ENCODE measurements around the gene PRKRA.

Gene PRKRA

GRCh38 chr2:178469219-178469849, 18.4 kb upstream of the PRKRA start:
- H3K79me2 ChIP-seq (ENCODE audit: control insufficient read depth, insufficient read depth, low read length, unreplicated experiment), result no peaks in the 10 kb centered on the region
- no peak overlapping the region for H3K4me3 ChIP-seq (ENCODE audit: low read depth, low read length)
- peaks cover 4% of the 10 kb centered on the region for H3K36me3 ChIP-seq (ENCODE audit: insufficient read depth, low read length)
- H2AFZ ChIP-seq (ENCODE audit: low read length, unreplicated experiment), result no peak overlapping the region
- no peaks in the 10 kb centered on the region for H3K4me1 ChIP-seq (ENCODE audit: control insufficient read depth, insufficient read depth, low read length, unreplicated experiment)
- H3K27me3 ChIP-seq (ENCODE audit: insufficient read depth, low read length), result no peaks in the 10 kb centered on the region
- no peak overlapping the region for H3K27ac ChIP-seq (ENCODE audit: low read depth, low read length)

GRCh38 chr2:178457390-178457886, 6.5 kb upstream of the PRKRA start:
- peaks cover 3% of the 10 kb centered on the region for H3K4me1 ChIP-seq (ENCODE audit: control insufficient read depth, insufficient read depth, low read length, unreplicated experiment)
- no peaks in the 10 kb centered on the region for H3K79me2 ChIP-seq (ENCODE audit: control insufficient read depth, insufficient read depth, low read length, unreplicated experiment)
- H3K27me3 ChIP-seq (ENCODE audit: insufficient read depth, low read length), result no peaks in the 10 kb centered on the region

GRCh38 chr2:178455947-178456346, 5.0 kb upstream of the PRKRA start:
- no peak overlapping the region for H3K27ac ChIP-seq (ENCODE audit: low read depth, low read length)
- H3K79me2 ChIP-seq (ENCODE audit: control insufficient read depth, insufficient read depth, low read length, unreplicated experiment), result no peaks in the 10 kb centered on the region
- no peak overlapping the region for H3K4me3 ChIP-seq (ENCODE audit: low read depth, low read length)
- no peaks in the 10 kb centered on the region for H3K36me3 ChIP-seq (ENCODE audit: insufficient read depth, low read length)
- H3K4me1 ChIP-seq (ENCODE audit: control insufficient read depth, insufficient read depth, low read length, unreplicated experiment), result peaks cover 3% of the 10 kb centered on the region
- H3K27me3 ChIP-seq (ENCODE audit: insufficient read depth, low read length), result no peaks in the 10 kb centered on the region
- no peak overlapping the region for H2AFZ ChIP-seq (ENCODE audit: low read length, unreplicated experiment)

More at GRCh38 chr2:178457390-178457886, 6.5 kb upstream of the PRKRA start:
- Histone ChIP-seq H2AFZ (ENCODE audit: low read length, unreplicated experiment) (no peak overlapping the region), H3K27ac (ENCODE audit: low read depth, low read length) (no peak overlapping the region), H3K36me3 (ENCODE audit: insufficient read depth, low read length) (no peaks in the 10 kb centered on the region), H3K4me3 (ENCODE audit: low read depth, low read length) (no peak overlapping the region)

- H3K4me1 ChIP-seq (ENCODE audit: control insufficient read depth, insufficient read depth, low read length, unreplicated experiment), result peaks cover 13% of the 10 kb centered on the region
- H3K36me3 ChIP-seq (ENCODE audit: insufficient read depth, low read length), result no peaks in the 10 kb centered on the region
- H3K79me2 ChIP-seq (ENCODE audit: control insufficient read depth, insufficient read depth, low read length, unreplicated experiment), result peaks cover 27% of the 10 kb centered on the region
- no peak overlapping the region for H3K27ac ChIP-seq (ENCODE audit: low read depth, low read length)
- H3K27me3 ChIP-seq (ENCODE audit: insufficient read depth, low read length), result no peaks in the 10 kb centered on the region
- no peak overlapping the region for H3K4me3 ChIP-seq (ENCODE audit: low read depth, low read length)
- no peak overlapping the region for H2AFZ ChIP-seq (ENCODE audit: low read length, unreplicated experiment)
Observed at GRCh38 chr2:178452870-178453269, 1.9 kb upstream of the PRKRA start.

GRCh38 chr2:178452334-178452733, 1.4 kb upstream of the PRKRA start:
- Histone ChIP-seq H3K36me3 (ENCODE audit: insufficient read depth, low read length) (no peaks in the 10 kb centered on the region), H3K79me2 (ENCODE audit: control insufficient read depth, insufficient read depth, low read length, unreplicated experiment) (peaks cover 28% of the 10 kb centered on the region), H3K4me1 (ENCODE audit: control insufficient read depth, insufficient read depth, low read length, unreplicated experiment) (peaks cover 13% of the 10 kb centered on the region), H3K27me3 (ENCODE audit: insufficient read depth, low read length) (no peaks in the 10 kb centered on the region), H2AFZ (ENCODE audit: low read length, unreplicated experiment) (peak overlapping the region; percentile 21), H3K27ac (ENCODE audit: low read depth, low read length) (no peak overlapping the region), H3K4me3 (ENCODE audit: low read depth, low read length) (peak overlapping the region; percentile 82; the same call in 1 of the 2 replicates)

GRCh38 chr2:178450524-178450773, 526 bp downstream of the PRKRA start:
- Histone ChIP-seq H3K27me3 (ENCODE audit: insufficient read depth, low read length) (no peaks in the 10 kb centered on the region), H3K4me1 (ENCODE audit: control insufficient read depth, insufficient read depth, low read length, unreplicated experiment) (peaks cover 13% of the 10 kb centered on the region), H3K4me3 (ENCODE audit: low read depth, low read length) (peak overlapping the region; percentile 82), H3K79me2 (ENCODE audit: control insufficient read depth, insufficient read depth, low read length, unreplicated experiment) (peaks cover 28% of the 10 kb centered on the region), H3K36me3 (ENCODE audit: insufficient read depth, low read length) (peaks cover 6% of the 10 kb centered on the region; the same call in 1 of the 2 replicates), H2AFZ (ENCODE audit: low read length, unreplicated experiment) (peak overlapping the region; percentile 98), H3K27ac (ENCODE audit: low read depth, low read length) (peak overlapping the region; percentile 83; the same call in 1 of the 2 replicates)

GRCh38 chr2:178449700-178450523, 1.1 kb downstream of the PRKRA start:
- Histone ChIP-seq H3K4me3 (ENCODE audit: low read depth, low read length) (peak overlapping the region; percentile 82), H2AFZ (ENCODE audit: low read length, unreplicated experiment) (peak overlapping the region; percentile 98), H3K36me3 (ENCODE audit: insufficient read depth, low read length) (peaks cover 11% of the 10 kb centered on the region; the same call in 1 of the 2 replicates), H3K4me1 (ENCODE audit: control insufficient read depth, insufficient read depth, low read length, unreplicated experiment) (peaks cover 13% of the 10 kb centered on the region), H3K27me3 (ENCODE audit: insufficient read depth, low read length) (no peaks in the 10 kb centered on the region), H3K79me2 (ENCODE audit: control insufficient read depth, insufficient read depth, low read length, unreplicated experiment) (peaks cover 28% of the 10 kb centered on the region), H3K27ac (ENCODE audit: low read depth, low read length) (peak overlapping the region; percentile 83; the same call in 1 of the 2 replicates)

GRCh38 chr2:178448968-178449661, 1.9 kb downstream of the PRKRA start:
- Histone ChIP-seq H3K79me2 (ENCODE audit: control insufficient read depth, insufficient read depth, low read length, unreplicated experiment) (peaks cover 28% of the 10 kb centered on the region), H2AFZ (ENCODE audit: low read length, unreplicated experiment) (no peak overlapping the region), H3K4me3 (ENCODE audit: low read depth, low read length) (peak overlapping the region; percentile 82), H3K4me1 (ENCODE audit: control insufficient read depth, insufficient read depth, low read length, unreplicated experiment) (peaks cover 13% of the 10 kb centered on the region), H3K36me3 (ENCODE audit: insufficient read depth, low read length) (peaks cover 17% of the 10 kb centered on the region; the same call in 1 of the 2 replicates), H3K27me3 (ENCODE audit: insufficient read depth, low read length) (no peaks in the 10 kb centered on the region), H3K27ac (ENCODE audit: low read depth, low read length) (no peak overlapping the region)

- Histone ChIP-seq H2AFZ (ENCODE audit: low read length, unreplicated experiment) (no peak overlapping the region), H3K79me2 (ENCODE audit: control insufficient read depth, insufficient read depth, low read length, unreplicated experiment) (no peaks in the 10 kb centered on the region), H3K4me3 (ENCODE audit: low read depth, low read length) (no peak overlapping the region), H3K36me3 (ENCODE audit: insufficient read depth, low read length) (peaks cover 38% of the 10 kb centered on the region), H3K27ac (ENCODE audit: low read depth, low read length) (no peak overlapping the region), H3K27me3 (ENCODE audit: insufficient read depth, low read length) (no peaks in the 10 kb centered on the region), H3K4me1 (ENCODE audit: control insufficient read depth, insufficient read depth, low read length, unreplicated experiment) (no peaks in the 10 kb centered on the region)
Observed at GRCh38 chr2:178441426-178441825, 9.5 kb downstream of the PRKRA start.

GRCh38 chr2:178436662-178437061, 14.3 kb downstream of the PRKRA start:
- Histone ChIP-seq H3K79me2 (ENCODE audit: control insufficient read depth, insufficient read depth, low read length, unreplicated experiment) (no peaks in the 10 kb centered on the region), H3K4me3 (ENCODE audit: low read depth, low read length) (no peak overlapping the region), H2AFZ (ENCODE audit: low read length, unreplicated experiment) (no peak overlapping the region), H3K36me3 (ENCODE audit: insufficient read depth, low read length) (peaks cover 28% of the 10 kb centered on the region), H3K27ac (ENCODE audit: low read depth, low read length) (no peak overlapping the region), H3K4me1 (ENCODE audit: control insufficient read depth, insufficient read depth, low read length, unreplicated experiment) (no peaks in the 10 kb centered on the region), H3K27me3 (ENCODE audit: insufficient read depth, low read length) (no peaks in the 10 kb centered on the region)
